Measurements from ENCODE around the gene SPAG9. TPM values are rescaled to one million over a fixed set of nuclear protein-coding genes. Genes with fewer than 3 reads are reported as not detected.

SPAG9 gene
- total and polyA plus RNA-seq, 8 donors, result 105 to 147 (median 116) TPM

- DNase-seq (peak in 1 of 4 donors; percentile 33), ATAC-seq (no peak)
- Histone ChIP-seq H3K4me1 (peaks cover 2 to 14% of the 10 kb centered on the region in 2 donors), H3K36me3 (no peaks in the 10 kb centered on the region), H3K27ac (peak overlapping the region in 1 of 2 donors; percentile 44), H3K4me3 (no peak overlapping the region), H3K27me3 (no peaks in the 10 kb centered on the region), H3K9me3 (no peaks in the 10 kb centered on the region)
- TF ChIP-seq, protein P1, sequence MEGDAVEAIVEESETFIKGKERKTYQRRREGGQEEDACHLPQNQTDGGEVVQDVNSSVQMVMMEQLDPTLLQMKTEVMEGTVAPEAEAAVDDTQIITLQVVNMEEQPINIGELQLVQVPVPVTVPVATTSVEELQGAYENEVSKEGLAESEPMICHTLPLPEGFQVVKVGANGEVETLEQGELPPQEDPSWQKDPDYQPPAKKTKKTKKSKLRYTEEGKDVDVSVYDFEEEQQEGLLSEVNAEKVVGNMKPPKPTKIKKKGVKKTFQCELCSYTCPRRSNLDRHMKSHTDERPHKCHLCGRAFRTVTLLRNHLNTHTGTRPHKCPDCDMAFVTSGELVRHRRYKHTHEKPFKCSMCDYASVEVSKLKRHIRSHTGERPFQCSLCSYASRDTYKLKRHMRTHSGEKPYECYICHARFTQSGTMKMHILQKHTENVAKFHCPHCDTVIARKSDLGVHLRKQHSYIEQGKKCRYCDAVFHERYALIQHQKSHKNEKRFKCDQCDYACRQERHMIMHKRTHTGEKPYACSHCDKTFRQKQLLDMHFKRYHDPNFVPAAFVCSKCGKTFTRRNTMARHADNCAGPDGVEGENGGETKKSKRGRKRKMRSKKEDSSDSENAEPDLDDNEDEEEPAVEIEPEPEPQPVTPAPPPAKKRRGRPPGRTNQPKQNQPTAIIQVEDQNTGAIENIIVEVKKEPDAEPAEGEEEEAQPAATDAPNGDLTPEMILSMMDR (IDR thresholded peaks at IDR 0.05), result no peak
- intact Hi-C loops (cut with DNase I), result no loop called here
Measured at GRCh38 chr17:51045621-51046020, 75.0 kb downstream of the SPAG9 start.

- peaks cover 2 to 13% of the 10 kb centered on the region in 2 donors for H3K4me1 ChIP-seq
- no peaks in the 10 kb centered on the region for H3K27me3 ChIP-seq
- no peak overlapping the region for H3K4me3 ChIP-seq
- ATAC-seq (no peak), DNase-seq (peak in 1 of 4 donors; percentile 30)
- intact Hi-C loops (cut with DNase I), result no loop called here
- TF ChIP-seq, protein P1 (IDR thresholded peaks at IDR 0.05), result no peak
- H3K9me3 ChIP-seq, result no peaks in the 10 kb centered on the region
- H3K27ac ChIP-seq, result no peak overlapping the region
- H3K36me3 ChIP-seq, result no peaks in the 10 kb centered on the region
Measured at GRCh38 chr17:51044976-51045375, 75.7 kb downstream of the SPAG9 start.

DNA sequence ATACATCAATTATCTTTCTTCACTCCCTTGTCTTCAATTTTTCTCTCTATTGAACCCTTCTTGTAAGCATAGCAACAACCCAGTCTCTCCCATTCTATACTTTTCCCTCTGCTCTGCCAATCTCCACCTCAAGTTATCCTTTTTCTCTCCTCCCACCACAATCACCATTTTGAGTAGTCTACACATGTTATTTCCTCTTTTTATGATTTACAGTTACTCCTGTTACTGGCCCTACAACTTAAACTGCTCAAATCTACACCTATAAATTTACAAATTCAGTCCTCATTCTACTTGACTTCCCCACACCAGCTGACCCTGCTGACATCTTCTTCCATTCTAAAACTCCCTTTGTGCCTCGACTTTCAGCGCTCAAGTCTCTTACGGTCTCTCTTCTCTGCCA, 84.6 kb downstream of the SPAG9 start:
- Histone ChIP-seq H3K27me3 (no peaks in the 10 kb centered on the region), H3K9me3 (no peaks in the 10 kb centered on the region), H3K4me3 (no peak overlapping the region), H3K27ac (peak overlapping the region in 1 of 2 donors; percentile 60), H3K4me1 (peaks cover 11 to 14% of the 10 kb centered on the region in 2 donors), H3K36me3 (peaks cover 0 to 22% of the 10 kb centered on the region in 2 donors)
- no peak for DNase-seq
- TF ChIP-seq, protein P1 (IDR thresholded peaks at IDR 0.05), result no peak
- intact Hi-C loops (cut with DNase I), result no loop called here
- no peak for ATAC-seq

- Histone ChIP-seq H3K27me3 (no peaks in the 10 kb centered on the region), H3K27ac (peak overlapping the region in 1 of 2 donors; percentile 60), H3K4me3 (no peak overlapping the region), H3K36me3 (peaks cover 0 to 26% of the 10 kb centered on the region in 2 donors), H3K4me1 (peaks cover 12 to 14% of the 10 kb centered on the region in 2 donors), H3K9me3 (no peaks in the 10 kb centered on the region)
- DNase-seq (no peak), ATAC-seq (peak; percentile 82)
- TF ChIP-seq, protein P1 (IDR thresholded peaks at IDR 0.05), result no peak
- intact Hi-C loops (cut with DNase I), result no loop called here
Measured at GRCh38 chr17:51035431-51035830, 85.2 kb downstream of the SPAG9 start.

- Histone ChIP-seq H3K27me3 (no peaks in the 10 kb centered on the region), H3K4me1 (peaks cover 14 to 18% of the 10 kb centered on the region in 2 donors), H3K36me3 (peaks cover 0 to 26% of the 10 kb centered on the region in 2 donors), H3K27ac (no peak overlapping the region), H3K4me3 (no peak overlapping the region), H3K9me3 (no peaks in the 10 kb centered on the region)
- ATAC-seq, result no peak
- intact Hi-C loops (cut with DNase I), result no loop called here
- DNase-seq, result no peak
- TF ChIP-seq, protein P1 (IDR thresholded peaks at IDR 0.05), result no peak
Measured at GRCh38 chr17:51034800-51035199, 85.9 kb downstream of the SPAG9 start.
